NB4 (cell line): ENCODE data around the gene TANC1.

Source experiments
- CTCF ChIP-seq: IDR thresholded peaks from one replicate; pipeline ENCODE4 v1.5.1; 2012; ENCODE audit warnings: low read depth, low read length
- MAX ChIP-seq: IDR thresholded peaks from 2 replicates; pipeline ENCODE4 v1.6.1; 2011; ENCODE audit warnings: low read depth, low read length
- MYC ChIP-seq: IDR thresholded peaks from 2 replicates; pipeline ENCODE4 v1.6.1; 2011; ENCODE audit warnings: low read depth, low read length
- POLR2A ChIP-seq: IDR thresholded peaks from 2 replicates; pipeline ENCODE4 v1.6.1; 2011; ENCODE audit warnings: mild to moderate bottlenecking; ENCODE audit not compliant: insufficient read length; ENCODE audit errors: extremely low read depth

DNA sequence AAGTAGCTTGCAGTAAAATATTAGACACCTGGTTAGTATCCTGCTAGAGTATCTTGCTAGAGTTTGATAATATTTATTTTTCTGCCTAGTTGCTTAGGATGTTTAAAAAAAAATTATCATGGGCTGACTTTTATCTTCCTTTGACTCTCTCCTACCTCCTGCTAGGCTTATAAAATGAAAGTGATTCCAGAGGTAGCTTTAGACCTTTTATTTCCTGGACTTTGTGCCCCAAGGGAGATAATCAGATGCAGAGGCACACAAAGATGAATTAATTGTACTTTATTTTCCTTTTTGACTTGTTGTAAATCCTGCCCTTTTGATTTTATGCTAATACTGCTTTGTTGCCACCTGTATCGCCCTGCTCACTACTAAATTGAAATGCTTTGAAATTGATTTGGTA is 187.4 kb downstream of the TANC1 start:
- no peak for TF ChIP-seq CTCF
- no peak for TF ChIP-seq POLR2A
- no peak for TF ChIP-seq MYC
- no peak for TF ChIP-seq MAX
